Activated naive CD4-positive, alpha-beta T cell (primary cell): ENCODE data around the gene TAF8.

ENCODE experiments used
- DNase-seq, 4 experiments: peaks; one replicate each; lab custom pipeline; 2025; lab: John Stamatoyannopoulos, UW

TAF8 gene

GRCh38 chr6:42124223-42124836 lies 74.0 kb downstream of the TAF8 start:
- no peak for DNase-seq

GRCh38 chr6:42125231-42125630 lies 74.9 kb downstream of the TAF8 start:
- no peak for DNase-seq

- no peak for DNase-seq
Observed at GRCh38 chr6:42125663-42126062, 75.3 kb downstream of the TAF8 start.

- DNase-seq, result no peak
Observed at GRCh38 chr6:42128460-42129359, 78.4 kb downstream of the TAF8 start.

GRCh38 chr6:42129360-42129676 lies 79.0 kb downstream of the TAF8 start:
- no peak for DNase-seq

GRCh38 chr6:42131531-42131930 lies 81.2 kb downstream of the TAF8 start:
- DNase-seq, result no peak

- DNase-seq, result no peak
Observed at GRCh38 chr6:42133926-42134325, 83.6 kb downstream of the TAF8 start.

- no peak for DNase-seq
Observed at GRCh38 chr6:42135161-42135560, 84.8 kb downstream of the TAF8 start.

GRCh38 chr6:42135722-42136121 lies 85.4 kb downstream of the TAF8 start:
- no peak for DNase-seq

- no peak for DNase-seq
Observed at GRCh38 chr6:42136508-42137193, 86.3 kb downstream of the TAF8 start.
